Endodermal cell (in vitro differentiated cells): ENCODE results near the gene RTCB. TPM values are rescaled to one million over a fixed set of nuclear protein-coding genes. Genes with fewer than 3 reads are reported as not detected.

Source experiments
- DNase-seq: peaks from one replicate; pipeline ENCODE4 v3.0.0-alpha.2; 2017
- H3K27ac ChIP-seq: 2 replicates; pipeline ENCODE4 v1.5.1; 2013; ENCODE audit warnings: mild to moderate bottlenecking, low read depth, low read length, moderate library complexity
- H3K27me3 ChIP-seq: 2 replicates; pipeline ENCODE4 v1.6.1; 2013; ENCODE audit warnings: mild to moderate bottlenecking, low read length, moderate library complexity; ENCODE audit not compliant: insufficient read depth, control insufficient read depth, poor library complexity, severe bottlenecking
- H3K36me3 ChIP-seq: 2 replicates; pipeline ENCODE4 v1.7.0; 2013; ENCODE audit warnings: mild to moderate bottlenecking, low read length, moderate library complexity; ENCODE audit not compliant: control insufficient read depth, insufficient read depth
- H3K4me1 ChIP-seq: one replicate; pipeline ENCODE4 v1.7.0; 2013; ENCODE audit warnings: low read length; ENCODE audit not compliant: control insufficient read depth, insufficient read depth
- H3K4me3 ChIP-seq: 2 replicates; pipeline ENCODE4 v1.5.1; 2013; ENCODE audit warnings: mild to moderate bottlenecking, low read length, moderate library complexity
- H3K9ac ChIP-seq: 2 replicates; pipeline ENCODE4 v1.6.1; 2013; ENCODE audit warnings: mild to moderate bottlenecking, low read length, moderate library complexity; ENCODE audit not compliant: poor library complexity, severe bottlenecking; ENCODE audit errors: extremely low read depth
- H3K9me3 ChIP-seq: 2 replicates; pipeline ENCODE4 v1.6.1; 2013; ENCODE audit warnings: mild to moderate bottlenecking, low read length, moderate library complexity; ENCODE audit not compliant: control insufficient read depth
- H3K27ac Mint-ChIP-seq: 2 replicates; pipeline ENCODE4 v1.8.0; 2020; ENCODE audit warnings: mixed read lengths
- H3K27me3 Mint-ChIP-seq: 2 replicates; pipeline ENCODE4 v1.8.0; 2021; ENCODE audit warnings: mild to moderate bottlenecking, mixed read lengths; ENCODE audit not compliant: insufficient read depth
- H3K36me3 Mint-ChIP-seq: 2 replicates; pipeline ENCODE4 v1.8.0; 2020; ENCODE audit warnings: low read depth, mixed read lengths
- H3K4me1 Mint-ChIP-seq: 2 replicates; pipeline ENCODE4 v1.8.0; 2020; ENCODE audit warnings: mixed read lengths
- H3K4me3 Mint-ChIP-seq: 2 replicates; pipeline ENCODE4 v1.8.0; 2020; ENCODE audit warnings: mild to moderate bottlenecking, moderate library complexity, mixed read lengths
- H3K9me3 Mint-ChIP-seq: 2 replicates; pipeline ENCODE4 v1.8.0; 2020; ENCODE audit warnings: mild to moderate bottlenecking, mixed read lengths
- WGBS, 2 experiments: methylation state at CpG; one replicate each; pipeline versions ENCODE4 v1.1.5 to v1.1.7; 2013; ENCODE audit warnings: missing lambda C conversion rate in 2 of 2, mixed read lengths in 1 of 2; ENCODE audit not compliant: insufficient coverage in 1 of 2, insufficient read length in 1 of 2; 5-methylcytosine and 5-hydroxymethylcytosine counted together
- total RNA-seq, 2 donors: library from RNA; stranded (reverse); fragmentation: NEBNext Ultra II Directional in 1 of 2; extraction: Animal tissue kit (Norgen Biotek cat#: 25700) in 1 of 2; gene quantifications; 2 replicates in 1 of 2; 3 replicates in 1 of 2; pipeline ENCODE4 v1.2.1, GENCODE V29; 2021
- TF ChIP-seq, protein P1 (sequence below): fragments of 200-600 bp; sonication (generic); conservative IDR thresholded peaks from 2 replicates; pipeline ENCODE4 v1.5.0; 2021; ENCODE audit warnings: antibody characterized with exemption, mild to moderate bottlenecking

The RTCB gene
- total RNA-seq, 2 donors from 2014 or later, result 113 to 126 TPM

- DNase-seq, result no peak
- TF ChIP-seq, protein P1, sequence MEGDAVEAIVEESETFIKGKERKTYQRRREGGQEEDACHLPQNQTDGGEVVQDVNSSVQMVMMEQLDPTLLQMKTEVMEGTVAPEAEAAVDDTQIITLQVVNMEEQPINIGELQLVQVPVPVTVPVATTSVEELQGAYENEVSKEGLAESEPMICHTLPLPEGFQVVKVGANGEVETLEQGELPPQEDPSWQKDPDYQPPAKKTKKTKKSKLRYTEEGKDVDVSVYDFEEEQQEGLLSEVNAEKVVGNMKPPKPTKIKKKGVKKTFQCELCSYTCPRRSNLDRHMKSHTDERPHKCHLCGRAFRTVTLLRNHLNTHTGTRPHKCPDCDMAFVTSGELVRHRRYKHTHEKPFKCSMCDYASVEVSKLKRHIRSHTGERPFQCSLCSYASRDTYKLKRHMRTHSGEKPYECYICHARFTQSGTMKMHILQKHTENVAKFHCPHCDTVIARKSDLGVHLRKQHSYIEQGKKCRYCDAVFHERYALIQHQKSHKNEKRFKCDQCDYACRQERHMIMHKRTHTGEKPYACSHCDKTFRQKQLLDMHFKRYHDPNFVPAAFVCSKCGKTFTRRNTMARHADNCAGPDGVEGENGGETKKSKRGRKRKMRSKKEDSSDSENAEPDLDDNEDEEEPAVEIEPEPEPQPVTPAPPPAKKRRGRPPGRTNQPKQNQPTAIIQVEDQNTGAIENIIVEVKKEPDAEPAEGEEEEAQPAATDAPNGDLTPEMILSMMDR, result no peak
- H3K4me1 Mint-ChIP-seq, result peaks cover 18% of the 10 kb centered on the region
- Histone ChIP-seq H3K9me3 (no peaks in the 10 kb centered on the region), H3K27ac (no peak overlapping the region), H3K27me3 (peaks cover 14% of the 10 kb centered on the region), H3K4me3 (no peak overlapping the region), H3K9ac (no peak overlapping the region), H3K36me3 (no peaks in the 10 kb centered on the region), H3K4me1 (peaks cover 6% of the 10 kb centered on the region)
- H3K9me3 Mint-ChIP-seq, result no peaks in the 10 kb centered on the region
- H3K27ac Mint-ChIP-seq, result no peak overlapping the region
- H3K4me3 Mint-ChIP-seq, result no peak overlapping the region
- H3K36me3 Mint-ChIP-seq, result peaks cover 7% of the 10 kb centered on the region
- 86 to 91% methylated on average over 6 to 7 of the region's 7 CpGs for WGBS, 2 experiments
- H3K27me3 Mint-ChIP-seq, result peaks cover 11% of the 10 kb centered on the region
These were observed 2.1 kb upstream of the RTCB start for GRCh38 chr22:32414191-32414590.

DNA sequence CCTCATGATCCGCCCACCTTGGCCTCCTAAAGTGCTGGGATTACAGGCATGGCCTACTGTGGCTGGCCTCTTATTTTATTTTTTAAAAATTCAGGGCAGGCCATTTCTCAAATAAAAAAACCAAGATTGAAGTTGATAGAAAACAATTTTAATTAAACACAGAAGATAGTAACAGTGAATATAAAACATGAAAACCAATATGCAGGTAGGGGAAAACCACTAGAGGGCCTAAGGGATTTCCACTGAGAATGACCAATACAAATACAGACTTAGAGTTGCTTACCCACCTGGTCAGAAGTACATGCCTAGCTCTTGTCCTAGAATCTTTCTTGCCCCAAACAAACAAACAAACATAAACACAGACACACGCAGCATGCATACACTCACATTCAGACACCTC, 1.7 kb upstream of the RTCB start:
- Mint-ChIP-seq H3K36me3 (peaks cover 10% of the 10 kb centered on the region), H3K4me1 (peaks cover 18% of the 10 kb centered on the region), H3K27ac (no peak overlapping the region), H3K9me3 (no peaks in the 10 kb centered on the region), H3K4me3 (no peak overlapping the region), H3K27me3 (peaks cover 10% of the 10 kb centered on the region)
- no peak for DNase-seq
- H3K36me3 ChIP-seq, result peaks cover 4% of the 10 kb centered on the region
- H3K27me3 ChIP-seq, result peaks cover 9% of the 10 kb centered on the region
- TF ChIP-seq, protein P1, result peak; percentile 82
- no peaks in the 10 kb centered on the region for H3K9me3 ChIP-seq
- no peak overlapping the region for H3K4me3 ChIP-seq
- 80 to 96% methylated on average over 2 of the region's 2 CpGs for WGBS, 2 experiments
- peaks cover 6% of the 10 kb centered on the region for H3K4me1 ChIP-seq
- no peak overlapping the region for H3K9ac ChIP-seq
- H3K27ac ChIP-seq, result no peak overlapping the region

GRCh38 chr22:32411402-32411801, 645 bp downstream of the RTCB start:
- H3K9me3 ChIP-seq, result no peaks in the 10 kb centered on the region
- Mint-ChIP-seq H3K27me3 (no peaks in the 10 kb centered on the region), H3K36me3 (peaks cover 29% of the 10 kb centered on the region), H3K27ac (peak overlapping the region; percentile 97), H3K4me3 (peak overlapping the region; percentile 93), H3K4me1 (peaks cover 18% of the 10 kb centered on the region), H3K9me3 (no peaks in the 10 kb centered on the region)
- peak overlapping the region; percentile 87 for H3K9ac ChIP-seq
- DNase-seq, result peak; percentile 43
- H3K36me3 ChIP-seq, result peaks cover 27% of the 10 kb centered on the region
- peaks cover 6% of the 10 kb centered on the region for H3K4me1 ChIP-seq
- WGBS, 2 experiments, result 3 to 10% methylated on average over 8 to 12 of the region's 12 CpGs
- H3K27me3 ChIP-seq, result no peaks in the 10 kb centered on the region
- TF ChIP-seq, protein P1, result no peak
- peak overlapping the region; percentile 47 for H3K27ac ChIP-seq
- H3K4me3 ChIP-seq, result peak overlapping the region; percentile 98
